Fibroblast of pulmonary artery (primary cell): ENCODE results near the gene ERBB4.

Source experiments
- DNase-seq: peaks from one replicate; pipeline ENCODE4 v3.0.0-alpha.2; 2010; ENCODE audit warnings: low read depth
- H3K4me3 ChIP-seq: replicated peaks from 2 replicates; pipeline ENCODE4 v1.5.1; 2011; ENCODE audit warnings: low read depth, mild to moderate bottlenecking, control low read depth, low read length, moderate library complexity
- CTCF ChIP-seq: IDR thresholded peaks from 2 replicates; pipeline ENCODE4 v1.5.1; 2011; ENCODE audit warnings: mild to moderate bottlenecking, control low read depth, low read length, inconsistent platforms; ENCODE audit errors: missing control alignments

Gene ERBB4

DNA sequence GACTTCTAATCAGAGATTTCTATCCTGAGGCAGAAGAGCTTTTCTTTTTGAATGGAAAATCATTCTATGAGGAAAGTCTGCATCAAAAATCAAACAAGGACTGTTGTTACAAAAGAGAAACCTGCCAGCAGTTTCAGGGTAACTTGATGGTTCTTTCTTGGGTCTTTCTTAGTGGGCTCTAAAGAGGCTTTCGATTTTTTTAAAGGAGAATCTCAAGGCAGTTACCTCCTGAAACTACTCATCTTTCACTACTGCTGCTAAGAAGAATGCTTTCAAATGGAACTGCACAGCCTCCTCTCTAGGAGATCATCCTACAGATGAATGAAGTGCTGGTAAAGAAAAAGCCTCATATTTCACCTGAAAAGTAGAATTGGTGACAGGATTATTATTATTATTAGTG, 272.3 kb downstream of the ERBB4 start:
- H3K4me3 ChIP-seq = no peak overlapping the region
- DNase-seq = no peak

DNA sequence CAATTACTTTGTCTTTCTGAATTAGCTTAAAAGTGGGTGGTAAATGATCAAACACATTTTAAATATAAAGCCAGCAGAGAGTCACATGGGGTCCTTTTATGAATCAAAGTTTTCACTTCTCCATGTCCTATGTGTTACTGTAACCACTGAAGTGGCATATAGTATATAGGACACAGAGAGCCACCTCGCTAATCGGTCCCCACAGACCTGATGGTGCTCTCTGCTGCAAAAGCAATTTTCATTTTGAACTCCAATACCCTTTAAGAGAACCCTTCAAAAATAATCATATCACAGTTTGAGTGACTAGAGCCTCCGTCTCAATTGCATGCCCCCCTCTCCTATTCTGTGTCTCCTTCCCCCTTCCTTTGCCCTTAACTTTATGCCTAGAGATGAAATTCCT, 272.8 kb downstream of the ERBB4 start:
- TF ChIP-seq CTCF = no peak
- H3K4me3 ChIP-seq = no peak overlapping the region
- no peak for DNase-seq

More for the DNA sequence above, 272.3 kb downstream of the ERBB4 start:
- no peak for TF ChIP-seq CTCF

- no peak overlapping the region for H3K4me3 ChIP-seq
- TF ChIP-seq CTCF = no peak
- no peak for DNase-seq
These were observed 274.4 kb downstream of the ERBB4 start for GRCh38 chr2:212264187-212264586.

DNA sequence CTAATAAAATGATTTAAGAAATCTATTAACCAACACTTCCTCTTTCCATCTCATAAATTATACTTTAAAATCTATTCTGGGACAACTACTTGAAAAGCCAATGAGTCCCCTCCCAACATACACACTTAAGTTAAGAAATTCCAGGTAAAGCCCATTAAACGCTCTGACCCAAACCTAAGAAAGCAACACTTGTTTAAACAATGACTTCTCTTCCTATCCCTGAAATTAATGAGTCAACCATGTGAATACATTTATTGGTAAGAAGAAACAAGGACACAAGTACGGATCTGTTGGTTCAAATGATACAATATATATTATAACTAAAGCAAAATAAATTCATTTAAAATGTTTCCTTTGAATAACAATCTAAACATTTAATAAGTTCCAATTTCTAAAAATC, 279.4 kb downstream of the ERBB4 start:
- no peak for DNase-seq
- H3K4me3 ChIP-seq = no peak overlapping the region
- no peak for TF ChIP-seq CTCF

- no peak for TF ChIP-seq CTCF
- no peak overlapping the region for H3K4me3 ChIP-seq
- DNase-seq = no peak
These were observed 284.3 kb downstream of the ERBB4 start for GRCh38 chr2:212254339-212254738.

DNA sequence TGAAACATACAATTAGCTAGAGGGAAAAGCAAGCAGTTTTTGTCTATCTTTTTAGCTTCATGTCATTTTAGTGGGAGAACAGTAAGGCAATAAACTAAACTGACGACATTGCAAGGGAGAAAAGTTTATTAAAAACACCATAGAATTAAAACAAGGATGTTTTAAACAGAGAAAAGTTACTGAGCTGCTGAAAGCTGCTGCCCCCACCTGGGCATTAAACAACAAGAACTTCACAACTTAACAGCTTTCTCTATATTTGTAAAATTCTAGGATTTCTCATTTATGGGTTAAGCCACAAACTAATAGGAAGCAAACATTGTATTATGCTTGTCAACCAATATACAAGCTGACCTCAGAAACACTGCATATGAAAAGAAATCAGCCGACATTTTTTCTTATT, 289.2 kb downstream of the ERBB4 start:
- TF ChIP-seq CTCF = peak; percentile 48
- no peak overlapping the region for H3K4me3 ChIP-seq
- peak; percentile 48 for DNase-seq

DNA sequence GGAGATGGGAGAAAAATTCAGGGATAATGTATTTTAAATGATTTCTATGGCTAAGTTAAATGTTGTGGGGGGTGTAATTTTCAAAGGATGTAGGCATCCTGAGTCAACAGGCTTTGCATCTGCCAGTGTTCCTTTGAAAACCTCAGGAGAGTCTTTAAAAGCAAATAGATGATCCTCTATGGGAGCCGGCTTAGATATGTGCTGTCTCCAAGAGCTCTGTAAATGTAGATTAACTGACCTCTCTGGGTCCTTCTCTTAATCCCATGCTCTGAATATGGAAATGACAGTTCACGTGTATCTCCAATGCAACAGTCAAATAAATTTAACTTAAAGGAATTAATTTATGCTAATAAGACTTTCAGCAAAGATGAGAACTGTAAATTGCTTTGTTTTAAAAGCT, 292.7 kb downstream of the ERBB4 start:
- no peak for DNase-seq
- no peak for TF ChIP-seq CTCF
- no peak overlapping the region for H3K4me3 ChIP-seq
